ENCODE results near the gene ZNF410. TPM values are rescaled to one million over a fixed set of nuclear protein-coding genes. Genes with fewer than 3 reads are reported as not detected.
A peak's percentile ranks its signal among the peaks of the same experiment; 100 is the strongest.
"Not testable (repeated sequence)": the region's sequence is repeated elsewhere in the genome, so short reads cannot be mapped to it uniquely, and the experiment has no call there.

The ZNF410 gene
- 80.5 and 102 TPM in 2 replicates for total RNA-seq

GRCh38 chr14:73886449-73887317 is at the start of gene ZNF410:
TSS of gene ZNF410 (plus strand) at chr14:73886859. CDS start at chr14:73892176, 5,317 bp downstream.
- peak within 1 kb of the TSS; percentile 81 for H3K4me3 ChIP-seq (ENCODE audit: low read depth, low read length)
- no peak for TF ChIP-seq CTCF (IDR thresholded peaks at IDR 0.05; ENCODE audit: insufficient read depth, low read depth, low read length)

GRCh38 chr14:73838293-73839034 is 48.2 kb upstream of the ZNF410 start:
- not testable (repeated sequence) for DNase-seq (ENCODE audit: low read depth); H3K4me3 ChIP-seq (ENCODE audit: low read depth, low read length)

More at GRCh38 chr14:73886449-73887317, at the start of gene ZNF410:
- DNase-seq (ENCODE audit: low read depth) = peak; percentile 99

- H3K4me3 ChIP-seq (ENCODE audit: low read depth, low read length) = no peak overlapping the region
- no peak for TF ChIP-seq CTCF (IDR thresholded peaks at IDR 0.05; ENCODE audit: insufficient read depth, low read depth, low read length)
- DNase-seq (ENCODE audit: low read depth) = no peak
Measured at GRCh38 chr14:73842201-73842600, 44.5 kb upstream of the ZNF410 start.

GRCh38 chr14:73842851-73843250 is 43.8 kb upstream of the ZNF410 start:
- DNase-seq (ENCODE audit: low read depth) = no peak
- H3K4me3 ChIP-seq (ENCODE audit: low read depth, low read length) = no peak overlapping the region
- TF ChIP-seq CTCF (IDR thresholded peaks at IDR 0.05; ENCODE audit: insufficient read depth, low read depth, low read length) = no peak

GRCh38 chr14:73843296-73843695 is 43.4 kb upstream of the ZNF410 start:
- TF ChIP-seq CTCF (IDR thresholded peaks at IDR 0.05; ENCODE audit: insufficient read depth, low read depth, low read length) = no peak

GRCh38 chr14:73846947-73847346 is 39.7 kb upstream of the ZNF410 start:
- no peak overlapping the region for H3K4me3 ChIP-seq (ENCODE audit: low read depth, low read length)
- TF ChIP-seq CTCF (IDR thresholded peaks at IDR 0.05; ENCODE audit: insufficient read depth, low read depth, low read length) = no peak
- no peak for DNase-seq (ENCODE audit: low read depth)

More at GRCh38 chr14:73843296-73843695, 43.4 kb upstream of the ZNF410 start:
- no peak overlapping the region for H3K4me3 ChIP-seq (ENCODE audit: low read depth, low read length)
- no peak for DNase-seq (ENCODE audit: low read depth)

GRCh38 chr14:73851000-73851399 is 35.7 kb upstream of the ZNF410 start:
- peak; percentile 28 for DNase-seq (ENCODE audit: low read depth)
- peak overlapping the region; percentile 68 for H3K4me3 ChIP-seq (ENCODE audit: low read depth, low read length)
- TF ChIP-seq CTCF (IDR thresholded peaks at IDR 0.05; ENCODE audit: insufficient read depth, low read depth, low read length) = no peak
